GM18507 (cell line): ENCODE data around the gene TMCC2.
"Not testable (repeated sequence)": the region's sequence is repeated elsewhere in the genome, so short reads cannot be mapped to it uniquely, and the experiment has no call there.

ENCODE experiments used
- DNase-seq: peaks from one replicate; pipeline ENCODE4 v3.0.0; 2011; ENCODE audit warnings: low read depth; ENCODE audit not compliant: insufficient read length; ENCODE audit errors: extremely low spot score
- FAIRE-seq: peaks from 2 replicates; lab custom pipeline; 2011; peaks lifted over from hg19 to GRCh38; lab: Jason Lieb, UNC

The TMCC2 gene

GRCh38 chr1:205227584-205228013 lies at the start of gene TMCC2:
Gene TMCC2, plus strand, starts transcription at chr1:205227946. Its CDS starts 619 bp downstream, at chr1:205228565.
- FAIRE-seq = no peak

GRCh38 chr1:205179842-205180241 lies 47.9 kb upstream of the TMCC2 start:
- FAIRE-seq (no peak), DNase-seq (no peak)

More at GRCh38 chr1:205227584-205228013, at the start of gene TMCC2:
- peak; percentile 67 for DNase-seq

- DNase-seq, FAIRE-seq: not testable (repeated sequence)
Measured at GRCh38 chr1:205180331-205180730, 47.4 kb upstream of the TMCC2 start.

GRCh38 chr1:205182930-205183329 lies 44.8 kb upstream of the TMCC2 start:
- FAIRE-seq (no peak), DNase-seq (no peak)

- DNase-seq (no peak), FAIRE-seq (no peak)
Measured at GRCh38 chr1:205183676-205184335, 43.9 kb upstream of the TMCC2 start.

GRCh38 chr1:205186191-205186590 lies 41.6 kb upstream of the TMCC2 start:
- no peak for FAIRE-seq

GRCh38 chr1:205187420-205187819 lies 40.3 kb upstream of the TMCC2 start:
- DNase-seq (no peak), FAIRE-seq (no peak)

More at GRCh38 chr1:205186191-205186590, 41.6 kb upstream of the TMCC2 start:
- DNase-seq = no peak

- no peak for FAIRE-seq
- DNase-seq = no peak
Measured at GRCh38 chr1:205188098-205188497, 39.6 kb upstream of the TMCC2 start.

- no peak for DNase-seq
- no peak for FAIRE-seq
Measured at GRCh38 chr1:205188596-205188995, 39.1 kb upstream of the TMCC2 start.

GRCh38 chr1:205189131-205189530 lies 38.6 kb upstream of the TMCC2 start:
- FAIRE-seq (no peak), DNase-seq (no peak)

GRCh38 chr1:205190845-205191577 lies 36.7 kb upstream of the TMCC2 start:
- FAIRE-seq = no peak
- DNase-seq = no peak

GRCh38 chr1:205191622-205192021 lies 36.1 kb upstream of the TMCC2 start:
- no peak for DNase-seq
- no peak for FAIRE-seq

- no peak for DNase-seq
- no peak for FAIRE-seq
Measured at GRCh38 chr1:205192287-205192686, 35.5 kb upstream of the TMCC2 start.

GRCh38 chr1:205199090-205199930 lies 28.4 kb upstream of the TMCC2 start:
- DNase-seq = no peak
- no peak for FAIRE-seq

GRCh38 chr1:205199931-205200299 lies 27.8 kb upstream of the TMCC2 start:
- FAIRE-seq = no peak

GRCh38 chr1:205204552-205204951 lies 23.2 kb upstream of the TMCC2 start:
- FAIRE-seq = no peak
- no peak for DNase-seq

More at GRCh38 chr1:205199931-205200299, 27.8 kb upstream of the TMCC2 start:
- no peak for DNase-seq

GRCh38 chr1:205205055-205205454 lies 22.7 kb upstream of the TMCC2 start:
- DNase-seq (no peak), FAIRE-seq (no peak)

GRCh38 chr1:205208811-205209210 lies 18.9 kb upstream of the TMCC2 start:
- FAIRE-seq = no peak
- DNase-seq = no peak

- no peak for FAIRE-seq
Measured at GRCh38 chr1:205210756-205211168, 17.0 kb upstream of the TMCC2 start.

More at GRCh38 chr1:205210756-205211168, 17.0 kb upstream of the TMCC2 start:
- DNase-seq = no peak
